GM12878 (cell line): ENCODE measurements around the gene JMY. TPM values are rescaled to one million over a fixed set of nuclear protein-coding genes. Genes with fewer than 3 reads are reported as not detected.

ENCODE experiments used
- ATAC-seq: fragments of 200-7000 bp; cut with Tn5 transposase; 3 replicates; pipeline ENCODE4 v1.9.1; 2020; ENCODE audit warnings: mild to moderate bottlenecking, moderate library complexity
- BruUV-seq: library from RNA; stranded (reverse); fragments of 400-500 nt; replicated peaks from 2 replicates; lab custom pipeline; 2021; lab: Mats Ljungman, UMichigan
- CTCF ChIA-PET: fragments of 300-600 bp; sonication (Branson Sonifier 250); formaldehyde crosslinking; extraction: SDS; loops from one replicate; lab custom pipeline; 2021; ENCODE audit warnings: inconsistent platforms; lab: Yijun Ruan, JAX
- POLR2A ChIA-PET: fragments of 350-600 bp; formaldehyde crosslinking; extraction: SDS; loops from one replicate; lab custom pipeline; 2021; ENCODE audit warnings: inconsistent platforms; lab: Charles Lee
- RAD21 ChIA-PET: fragments of 300-600 bp; sonication (Branson Sonifier 250); formaldehyde crosslinking; loops from one replicate; lab custom pipeline; 2023; ENCODE audit warnings: antibody characterized with exemption; ENCODE audit not compliant: unreplicated experiment; lab: Charles Lee
- SMC1A ChIA-PET: fragments of 300-600 bp; sonication (Branson Sonifier 250); formaldehyde crosslinking; loops from one replicate; lab custom pipeline; 2023; ENCODE audit not compliant: unreplicated experiment, uncharacterized antibody; lab: Charles Lee
- DNase-seq: peaks from one replicate; pipeline ENCODE4 v3.0.0-alpha.2; 2011; ENCODE audit warnings: low read depth, low spot score
- FAIRE-seq: peaks from 3 replicates; lab custom pipeline; 2011; peaks lifted over from hg19 to GRCh38; lab: Jason Lieb, UNC
- H2AFZ ChIP-seq: 2 replicates; pipeline ENCODE4 v1.6.0; 2011; ENCODE audit warnings: low read depth, low read length, control low read depth; ENCODE audit not compliant: control insufficient read depth
- H3K27ac ChIP-seq: 2 replicates; pipeline ENCODE4 v1.5.1; 2011; ENCODE audit warnings: control low read depth; ENCODE audit not compliant: control insufficient read depth, insufficient read depth
- H3K27me3 ChIP-seq, 2 experiments: replicated peaks in 1 of 2; 2 replicates each; pipeline versions ENCODE4 v1.6.0 to v1.6.1; 2011; ENCODE audit warnings: low read length in 1 of 2; ENCODE audit not compliant: control insufficient read depth in 2 of 2, insufficient read depth in 2 of 2
- H3K36me3 ChIP-seq, 2 experiments: 2 replicates each; pipeline ENCODE4 v1.5.1; 2011; ENCODE audit warnings: low read length in 1 of 2; ENCODE audit not compliant: control insufficient read depth in 2 of 2, insufficient read depth in 2 of 2
- H3K4me1 ChIP-seq: 2 replicates; pipeline ENCODE4 v1.6.1; 2011; ENCODE audit warnings: mild to moderate bottlenecking, low read length, moderate library complexity, mixed read lengths; ENCODE audit not compliant: control insufficient read depth, insufficient read depth
- H3K4me2 ChIP-seq: 2 replicates; pipeline ENCODE4 v1.6.0; 2011; ENCODE audit warnings: control low read depth; ENCODE audit not compliant: control insufficient read depth, insufficient read depth
- H3K4me3 ChIP-seq: fragments of 200-600 bp; sonication (generic); 2 replicates; pipeline ENCODE4 v1.5.1; 2016
- H3K79me2 ChIP-seq: 2 replicates; pipeline ENCODE4 v1.6.0; 2011; ENCODE audit warnings: low read length; ENCODE audit not compliant: control insufficient read depth, insufficient read depth
- H3K9ac ChIP-seq: 2 replicates; pipeline ENCODE4 v1.8.0; 2011; ENCODE audit warnings: low read length, control low read depth, mixed read lengths; ENCODE audit not compliant: control insufficient read depth, insufficient read depth
- H3K9me3 ChIP-seq: replicated peaks from 3 replicates; pipeline ENCODE4 v1.5.1; 2011; ENCODE audit warnings: mild to moderate bottlenecking, low read length; ENCODE audit not compliant: control insufficient read depth, insufficient read depth
- H4K20me1 ChIP-seq: 2 replicates; pipeline ENCODE4 v1.6.0; 2011; ENCODE audit not compliant: control insufficient read depth, insufficient read depth
- ATF7 ChIP-seq: fragments of 450-650 bp; IDR thresholded peaks from 2 replicates; pipeline ENCODE4 v1.6.1; 2016; ENCODE audit warnings: low read depth, mild to moderate bottlenecking
- FOXM1 ChIP-seq: IDR thresholded peaks from 2 replicates; pipeline ENCODE4 v1.6.1; 2012; ENCODE audit warnings: low read depth, mild to moderate bottlenecking, inconsistent platforms, low read length, moderate library complexity
- HDAC2 ChIP-seq: fragments of 200-600 bp; sonication (generic); IDR thresholded peaks from 2 replicates; pipeline ENCODE4 v1.6.1; 2017
- HDGF ChIP-seq: fragments of 450-650 bp; IDR thresholded peaks from 2 replicates; pipeline ENCODE4 v1.6.1; 2016; ENCODE audit warnings: antibody characterized with exemption
- IKZF1 ChIP-seq: fragments of 450-650 bp; conservative IDR thresholded peaks from 2 replicates; pipeline ENCODE4 v1.6.1; 2017; ENCODE audit warnings: antibody characterized with exemption, mild to moderate bottlenecking
- NBN ChIP-seq: fragments of 450-650 bp; IDR thresholded peaks from 2 replicates; pipeline ENCODE4 v1.6.1; 2016
- NFXL1 ChIP-seq: fragments of 450-650 bp; IDR thresholded peaks from 2 replicates; pipeline ENCODE4 v1.6.1; 2017; ENCODE audit warnings: antibody characterized with exemption, mild to moderate bottlenecking, borderline replicate concordance
- NR2C1 ChIP-seq: fragments of 450-650 bp; IDR thresholded peaks from 2 replicates; pipeline ENCODE4 v1.6.1; 2017; ENCODE audit warnings: antibody characterized with exemption, mild to moderate bottlenecking, moderate library complexity
- POLR2A ChIP-seq: IDR thresholded peaks from 2 replicates; pipeline ENCODE4 v1.6.1; 2011; ENCODE audit warnings: low read depth, mild to moderate bottlenecking, low read length
- POLR2AphosphoS5 ChIP-seq: IDR thresholded peaks from 2 replicates; pipeline ENCODE4 v1.6.1; 2011; ENCODE audit warnings: mild to moderate bottlenecking, low read length, inconsistent platforms
- RAD51 ChIP-seq: fragments of 450-650 bp; IDR thresholded peaks from 2 replicates; pipeline ENCODE4 v1.6.1; 2016; ENCODE audit warnings: moderate library complexity, mild to moderate bottlenecking, inconsistent platforms
- SUZ12 ChIP-seq: fragments of 200-600 bp; sonication (generic); IDR thresholded peaks from one replicate; pipeline ENCODE4 v1.6.1; 2018; ENCODE audit warnings: antibody characterized with exemption, mild to moderate bottlenecking; ENCODE audit not compliant: unreplicated experiment
- USF2 ChIP-seq: IDR thresholded peaks from 2 replicates; pipeline ENCODE4 v1.6.1; 2011; ENCODE audit warnings: low read depth, low read length, improper control_type of control experiment, borderline replicate concordance
- ZNF217 ChIP-seq: fragments of 450-650 bp; IDR thresholded peaks from 2 replicates; pipeline ENCODE4 v1.6.1; 2017; ENCODE audit warnings: antibody characterized with exemption, mild to moderate bottlenecking
- ZNF687 ChIP-seq: fragments of 450-650 bp; IDR thresholded peaks from 2 replicates; pipeline ENCODE4 v1.6.1; 2017; ENCODE audit warnings: mild to moderate bottlenecking, moderate library complexity
- WGBS: methylation state at CpG from one replicate; pipeline ENCODE4 v1.1.6; 2016; ENCODE audit warnings: low lambda C conversion rate; ENCODE audit not compliant: insufficient replicate concordance, insufficient coverage; ENCODE audit errors: missing lambda C conversion rate; 5-methylcytosine and 5-hydroxymethylcytosine counted together
- in situ Hi-C: fragments of 300-500 bp; cut with MboI; formaldehyde crosslinking; loops from 9 replicates; pipeline ENCODE4 v1.14.3; 2018; ENCODE audit warnings: mixed read lengths
- intact Hi-C: fragments of 100-400 bp; cut with micrococcal nuclease; formaldehyde crosslinking; loops from one replicate; pipeline ENCODE4 v1.14.2; 2022; ENCODE audit not compliant: unreplicated experiment
- polyA plus RNA-seq, 11 experiments: library from polyadenylated mRNA; depleted of rRNA in 4 of 11; unstranded in 6 of 11; stranded (reverse) in 5 of 11; fragments of >200 nt; fragmentation: Nextera tagmentation in 4 of 11; fragmentation: Illumina TruSeq in 1 of 11; extraction: Ambion mirVana in 4 of 11; extraction: Trizol in 1 of 11; gene quantifications; 1 replicate in 1 of 11; 2 replicates in 10 of 11; pipeline versions ENCODE4 v1.2.1 to v1.2.3, GENCODE V29; 2011 to 2016; ENCODE audit warnings: inconsistent platforms in 2 of 11, missing spikeins in 2 of 11, low read depth in 1 of 11
- total RNA-seq, 4 experiments: library from RNA; depleted of rRNA in 3 of 4; stranded (reverse); fragments of >200 nt in 3 of 4; fragmentation: Illumina TruSeq in 1 of 4; extraction: Trizol in 1 of 4; gene quantifications; 2 replicates each; pipeline versions ENCODE4 v1.2.1 to v1.2.3, GENCODE V29; 2013 to 2021
- TF ChIP-seq, protein P1 (sequence below): IDR thresholded peaks from 2 replicates; pipeline ENCODE4 v1.6.1; 2012; ENCODE audit warnings: low read depth, low read length, improper control_type of control experiment

JMY gene
- total and polyA plus RNA-seq, 10 of the 15 experiments (the other 5 are each of a cell fraction or from before 2014, with no cell fraction given), result 0.63 to 4.8 (median 2.4) TPM

DNA sequence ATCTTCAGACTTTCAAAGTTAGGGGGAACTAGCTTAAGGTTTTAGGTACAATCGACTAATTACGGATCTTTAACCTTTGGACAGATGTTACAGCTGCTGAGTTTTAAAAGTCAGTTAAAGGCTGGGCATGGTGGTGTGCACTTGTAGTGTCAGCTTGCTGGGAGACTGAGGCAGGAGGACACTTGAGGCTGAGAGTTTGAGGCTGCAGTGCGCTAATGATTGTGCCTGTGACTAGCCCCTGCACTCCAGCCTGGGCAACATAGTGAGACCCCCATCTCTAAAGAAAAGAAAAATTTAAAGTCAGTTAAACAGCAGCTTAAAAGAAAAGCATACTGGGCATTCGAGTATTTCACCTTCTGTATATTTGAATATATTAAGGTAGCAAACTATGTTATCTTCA lies 51.4 kb downstream of the JMY start:
- TF ChIP-seq ATF7, result no peak
- TF ChIP-seq POLR2AphosphoS5, result no peak
- TF ChIP-seq NFXL1, result no peak
- TF ChIP-seq NR2C1, result no peak
- no peak for TF ChIP-seq USF2
- no peak for TF ChIP-seq FOXM1
- TF ChIP-seq POLR2A, result no peak
- TF ChIP-seq ZNF687, result no peak
- no peak for TF ChIP-seq SUZ12
- TF ChIP-seq HDAC2, result no peak
- TF ChIP-seq HDGF, result no peak
- TF ChIP-seq RAD51, result no peak
- TF ChIP-seq NBN, result no peak
- TF ChIP-seq, protein P1, sequence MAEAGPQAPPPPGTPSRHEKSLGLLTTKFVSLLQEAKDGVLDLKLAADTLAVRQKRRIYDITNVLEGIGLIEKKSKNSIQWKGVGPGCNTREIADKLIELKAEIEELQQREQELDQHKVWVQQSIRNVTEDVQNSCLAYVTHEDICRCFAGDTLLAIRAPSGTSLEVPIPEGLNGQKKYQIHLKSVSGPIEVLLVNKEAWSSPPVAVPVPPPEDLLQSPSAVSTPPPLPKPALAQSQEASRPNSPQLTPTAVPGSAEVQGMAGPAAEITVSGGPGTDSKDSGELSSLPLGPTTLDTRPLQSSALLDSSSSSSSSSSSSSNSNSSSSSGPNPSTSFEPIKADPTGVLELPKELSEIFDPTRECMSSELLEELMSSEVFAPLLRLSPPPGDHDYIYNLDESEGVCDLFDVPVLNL, result no peak
- TF ChIP-seq ZNF217, result no peak
- TF ChIP-seq IKZF1, result no peak
- no peak for FAIRE-seq
- no peak for ATAC-seq
- H3K9me3 ChIP-seq, result no peaks in the 10 kb centered on the region
- DNase-seq, result no peak
- in situ Hi-C loops (no loop called here), intact Hi-C loops (no loop called here)
- no peaks in the 10 kb centered on the region for H4K20me1 ChIP-seq
- H3K27me3 ChIP-seq, result no peaks in the 10 kb centered on the region
- no peaks in the 10 kb centered on the region for H3K79me2 ChIP-seq
- no peak overlapping the region for H3K4me3 ChIP-seq
- BruUV-seq, result no TSS peak
- H2AFZ ChIP-seq, result no peak overlapping the region
- H3K36me3 ChIP-seq, result no peaks in the 10 kb centered on the region
- WGBS, result 97% methylated on average over 4 of the region's 4 CpGs
- POLR2A ChIA-PET, result interaction anchor here (0.5 kb wide), 1 partner anchor 35 kb away, joined by 3 read pairs; no protein-coding TSS in a partner anchor
- H3K9ac ChIP-seq, result no peak overlapping the region
- H3K4me2 ChIP-seq, result no peak overlapping the region
- H3K4me1 ChIP-seq, result no peaks in the 10 kb centered on the region
- CTCF ChIA-PET, result no interaction called here
- no peak overlapping the region for H3K27ac ChIP-seq
- RAD21 ChIA-PET, result no interaction called here
- SMC1A ChIA-PET, result interaction anchor here (1.9 kb wide), 1 partner anchor 10 kb away, joined by 8 read pairs; no protein-coding TSS in a partner anchor
